ENCODE data around the gene TUT4.

Gene TUT4

DNA sequence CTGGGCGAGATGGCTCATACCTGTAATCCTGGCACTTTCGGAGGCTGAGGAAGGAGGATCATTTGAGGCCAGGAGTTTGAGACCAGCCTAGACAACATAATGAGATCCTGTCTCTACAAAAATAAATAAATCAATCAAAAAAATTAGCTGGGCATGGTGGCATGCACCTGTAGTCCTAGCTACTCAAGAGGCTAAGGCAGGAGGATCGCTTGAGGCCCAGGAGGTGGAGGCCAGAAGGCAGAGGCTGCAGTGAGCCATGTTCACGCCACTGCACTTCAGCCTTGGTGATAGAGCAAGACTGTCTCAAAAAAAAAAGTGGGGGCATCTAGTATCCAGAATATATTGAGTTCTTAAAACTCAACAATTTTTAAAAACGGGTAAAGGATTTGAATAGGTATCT, 6.0 kb downstream of the TUT4 start:
- TF ChIP-seq, protein P1, sequence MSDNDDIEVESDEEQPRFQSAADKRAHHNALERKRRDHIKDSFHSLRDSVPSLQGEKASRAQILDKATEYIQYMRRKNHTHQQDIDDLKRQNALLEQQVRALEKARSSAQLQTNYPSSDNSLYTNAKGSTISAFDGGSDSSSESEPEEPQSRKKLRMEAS (IDR thresholded peaks at IDR 0.05), result no peak
- TF ChIP-seq TAF1 (IDR thresholded peaks at IDR 0.05; ENCODE audit: low read depth), result no peak
- TF ChIP-seq YY1 (IDR thresholded peaks at IDR 0.05; ENCODE audit: low read depth), result no peak
- TF ChIP-seq EP300 (IDR thresholded peaks at IDR 0.05; ENCODE audit: borderline replicate concordance), result no peak
- no peak for TF ChIP-seq FOXM1 (IDR thresholded peaks at IDR 0.05; ENCODE audit: borderline replicate concordance, low read depth)
- no peak for TF ChIP-seq ZBTB7A (IDR thresholded peaks at IDR 0.05; ENCODE audit: low read depth)
- no peak for TF ChIP-seq TEAD4 (IDR thresholded peaks at IDR 0.05)
- no peak for TF ChIP-seq CREB1 (IDR thresholded peaks at IDR 0.05; ENCODE audit: low read depth)
- TF ChIP-seq NFIC (IDR thresholded peaks at IDR 0.05), result no peak
- no peak for TF ChIP-seq RAD21 (IDR thresholded peaks at IDR 0.05; ENCODE audit: low read depth)
- no peak for TF ChIP-seq TCF12 (IDR thresholded peaks at IDR 0.05; ENCODE audit: low read depth)
- TF ChIP-seq EGR1 (IDR thresholded peaks at IDR 0.05), result no peak

DNA sequence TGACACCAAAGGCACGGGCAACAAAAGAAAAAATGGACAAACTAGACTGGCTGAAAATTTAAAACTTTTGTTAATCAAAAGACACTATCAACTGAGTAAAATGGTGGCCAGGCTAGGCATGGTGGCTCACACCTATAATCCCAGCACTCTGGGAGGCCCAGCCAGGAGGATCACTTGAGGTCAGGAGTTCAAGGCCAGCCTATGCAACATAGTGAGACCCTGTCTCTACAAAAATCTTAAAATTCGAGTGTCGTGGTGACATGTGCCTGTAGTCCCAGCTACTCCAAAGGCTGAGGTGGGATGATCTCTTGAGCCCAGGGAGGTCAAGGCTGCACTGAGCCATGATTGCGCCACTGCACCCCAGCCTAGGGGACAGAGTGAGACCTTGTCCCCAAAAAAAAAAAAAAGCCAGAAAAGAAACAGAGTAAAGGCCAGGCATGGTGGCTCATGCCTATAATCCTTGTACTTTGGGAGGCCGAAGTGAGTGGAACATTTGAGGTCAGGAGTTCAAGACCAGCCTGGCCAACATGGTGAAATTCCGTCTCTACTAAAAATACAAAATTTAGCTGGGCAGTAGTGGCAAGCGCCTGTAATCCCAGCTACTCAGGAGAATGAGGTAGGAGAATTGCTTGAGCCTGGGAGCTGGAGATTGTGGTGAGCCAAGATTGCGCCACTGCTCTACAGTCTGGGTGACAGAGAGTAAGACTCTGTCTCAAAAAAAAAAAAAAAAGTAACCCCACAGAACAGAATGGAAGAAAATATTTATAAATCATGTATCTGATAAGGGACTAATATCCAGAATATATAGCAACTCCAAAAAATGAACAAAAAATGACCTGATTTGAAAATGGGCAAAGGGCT, 8.0 kb downstream of the TUT4 start:
- TF ChIP-seq EP300 (IDR thresholded peaks at IDR 0.05; ENCODE audit: borderline replicate concordance) (no peak), ZBTB7A (IDR thresholded peaks at IDR 0.05; ENCODE audit: low read depth) (no peak), TCF12 (IDR thresholded peaks at IDR 0.05; ENCODE audit: low read depth) (no peak), RAD21 (IDR thresholded peaks at IDR 0.05; ENCODE audit: low read depth) (no peak), CEBPB (IDR thresholded peaks at IDR 0.05) (no peak), FOXM1 (IDR thresholded peaks at IDR 0.05; ENCODE audit: borderline replicate concordance, low read depth) (no peak), TAF1 (IDR thresholded peaks at IDR 0.05; ENCODE audit: low read depth) (no peak), CREB1 (IDR thresholded peaks at IDR 0.05; ENCODE audit: low read depth) (no peak), YY1 (IDR thresholded peaks at IDR 0.05; ENCODE audit: low read depth) (no peak), TEAD4 (IDR thresholded peaks at IDR 0.05) (no peak), EGR1 (IDR thresholded peaks at IDR 0.05) (no peak), NFIC (IDR thresholded peaks at IDR 0.05) (no peak)
- TF ChIP-seq, protein P1 (IDR thresholded peaks at IDR 0.05), result no peak
- TF ChIP-seq, protein P2, sequence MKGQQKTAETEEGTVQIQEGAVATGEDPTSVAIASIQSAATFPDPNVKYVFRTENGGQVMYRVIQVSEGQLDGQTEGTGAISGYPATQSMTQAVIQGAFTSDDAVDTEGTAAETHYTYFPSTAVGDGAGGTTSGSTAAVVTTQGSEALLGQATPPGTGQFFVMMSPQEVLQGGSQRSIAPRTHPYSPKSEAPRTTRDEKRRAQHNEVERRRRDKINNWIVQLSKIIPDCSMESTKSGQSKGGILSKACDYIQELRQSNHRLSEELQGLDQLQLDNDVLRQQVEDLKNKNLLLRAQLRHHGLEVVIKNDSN (IDR thresholded peaks at IDR 0.05), result no peak

DNA sequence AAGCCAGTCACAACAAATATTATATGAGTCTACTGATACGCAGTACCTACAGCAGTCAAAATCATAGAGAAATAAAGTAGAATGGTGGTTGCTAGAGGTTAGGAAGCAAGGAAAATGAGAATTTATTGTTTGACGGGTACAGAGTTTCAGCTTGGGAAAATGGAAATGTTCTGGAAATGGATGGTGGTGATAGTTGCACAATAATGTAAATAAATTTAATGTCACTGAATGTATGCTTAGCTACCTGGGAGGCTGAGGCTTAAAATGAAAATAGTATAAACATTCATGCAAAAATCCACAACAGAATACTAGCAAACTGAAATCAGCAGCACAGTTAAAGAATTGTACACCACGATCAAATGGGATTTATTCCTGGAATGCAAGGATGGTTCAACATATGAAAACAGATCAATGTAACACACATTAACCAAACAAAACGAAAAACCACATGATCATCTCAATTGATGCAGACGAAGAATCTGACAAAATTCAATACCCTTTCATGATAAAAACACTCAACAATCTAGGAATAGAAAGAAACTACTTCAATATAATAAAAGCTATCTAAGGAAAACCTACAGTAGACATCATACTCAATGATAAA, 10.7 kb downstream of the TUT4 start:
- TF ChIP-seq CEBPB (IDR thresholded peaks at IDR 0.05) (no peak), RAD21 (IDR thresholded peaks at IDR 0.05; ENCODE audit: low read depth) (no peak), FOXM1 (IDR thresholded peaks at IDR 0.05; ENCODE audit: borderline replicate concordance, low read depth) (no peak), TEAD4 (IDR thresholded peaks at IDR 0.05) (no peak), YY1 (IDR thresholded peaks at IDR 0.05; ENCODE audit: low read depth) (no peak), EGR1 (IDR thresholded peaks at IDR 0.05) (no peak), TCF12 (IDR thresholded peaks at IDR 0.05; ENCODE audit: low read depth) (no peak), EP300 (IDR thresholded peaks at IDR 0.05; ENCODE audit: borderline replicate concordance) (no peak), ZBTB7A (IDR thresholded peaks at IDR 0.05; ENCODE audit: low read depth) (no peak), TAF1 (IDR thresholded peaks at IDR 0.05; ENCODE audit: low read depth) (no peak), NFIC (IDR thresholded peaks at IDR 0.05) (no peak), CREB1 (IDR thresholded peaks at IDR 0.05; ENCODE audit: low read depth) (no peak)
- TF ChIP-seq, protein P1 (IDR thresholded peaks at IDR 0.05), result no peak
- TF ChIP-seq, protein P2 (IDR thresholded peaks at IDR 0.05), result no peak
- TF ChIP-seq, protein P3, sequence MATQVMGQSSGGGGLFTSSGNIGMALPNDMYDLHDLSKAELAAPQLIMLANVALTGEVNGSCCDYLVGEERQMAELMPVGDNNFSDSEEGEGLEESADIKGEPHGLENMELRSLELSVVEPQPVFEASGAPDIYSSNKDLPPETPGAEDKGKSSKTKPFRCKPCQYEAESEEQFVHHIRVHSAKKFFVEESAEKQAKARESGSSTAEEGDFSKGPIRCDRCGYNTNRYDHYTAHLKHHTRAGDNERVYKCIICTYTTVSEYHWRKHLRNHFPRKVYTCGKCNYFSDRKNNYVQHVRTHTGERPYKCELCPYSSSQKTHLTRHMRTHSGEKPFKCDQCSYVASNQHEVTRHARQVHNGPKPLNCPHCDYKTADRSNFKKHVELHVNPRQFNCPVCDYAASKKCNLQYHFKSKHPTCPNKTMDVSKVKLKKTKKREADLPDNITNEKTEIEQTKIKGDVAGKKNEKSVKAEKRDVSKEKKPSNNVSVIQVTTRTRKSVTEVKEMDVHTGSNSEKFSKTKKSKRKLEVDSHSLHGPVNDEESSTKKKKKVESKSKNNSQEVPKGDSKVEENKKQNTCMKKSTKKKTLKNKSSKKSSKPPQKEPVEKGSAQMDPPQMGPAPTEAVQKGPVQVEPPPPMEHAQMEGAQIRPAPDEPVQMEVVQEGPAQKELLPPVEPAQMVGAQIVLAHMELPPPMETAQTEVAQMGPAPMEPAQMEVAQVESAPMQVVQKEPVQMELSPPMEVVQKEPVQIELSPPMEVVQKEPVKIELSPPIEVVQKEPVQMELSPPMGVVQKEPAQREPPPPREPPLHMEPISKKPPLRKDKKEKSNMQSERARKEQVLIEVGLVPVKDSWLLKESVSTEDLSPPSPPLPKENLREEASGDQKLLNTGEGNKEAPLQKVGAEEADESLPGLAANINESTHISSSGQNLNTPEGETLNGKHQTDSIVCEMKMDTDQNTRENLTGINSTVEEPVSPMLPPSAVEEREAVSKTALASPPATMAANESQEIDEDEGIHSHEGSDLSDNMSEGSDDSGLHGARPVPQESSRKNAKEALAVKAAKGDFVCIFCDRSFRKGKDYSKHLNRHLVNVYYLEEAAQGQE (IDR thresholded peaks at IDR 0.05; ENCODE audit: low read depth), result no peak

DNA sequence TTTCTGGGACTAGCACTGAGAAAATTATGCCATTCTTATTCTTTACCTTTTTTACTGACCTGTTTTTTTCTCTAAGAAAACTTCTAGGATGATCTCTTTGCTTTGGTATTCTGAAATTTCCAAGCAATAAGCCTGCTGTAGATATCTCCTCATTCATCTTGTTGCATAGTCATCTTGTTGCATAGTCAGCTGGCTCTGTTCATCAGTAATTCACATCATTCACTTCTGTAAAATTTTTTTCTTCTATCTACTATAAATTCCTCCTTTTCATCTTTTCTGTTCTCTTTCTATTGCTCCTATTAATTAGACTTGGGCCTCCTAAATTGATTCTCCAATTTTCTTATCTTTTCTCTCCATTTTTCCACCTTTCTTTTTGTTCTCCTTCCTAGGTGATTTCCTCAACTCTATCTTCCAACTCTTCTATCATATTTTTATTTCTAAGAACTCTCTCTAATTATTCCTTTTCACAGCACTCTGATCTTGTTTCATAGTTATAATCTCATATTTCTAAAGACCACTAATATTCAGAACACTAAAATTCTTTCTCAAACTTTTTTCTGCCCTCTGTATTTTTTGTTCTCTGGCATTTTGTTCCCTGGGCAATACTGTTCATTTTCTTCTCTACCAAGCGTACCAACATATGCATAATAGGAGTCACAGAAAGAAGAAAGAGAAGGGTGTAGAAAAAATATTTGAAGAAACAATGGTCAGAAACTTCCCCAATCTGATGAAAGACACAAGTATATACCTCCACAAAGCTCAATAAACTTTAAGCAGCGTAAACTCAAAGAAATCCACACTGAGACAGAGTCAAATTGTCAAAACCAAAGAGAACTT, 17.7 kb downstream of the TUT4 start:
- no peak for TF ChIP-seq CREB1 (IDR thresholded peaks at IDR 0.05; ENCODE audit: low read depth)
- TF ChIP-seq CEBPB (IDR thresholded peaks at IDR 0.05), result no peak
- TF ChIP-seq NFIC (IDR thresholded peaks at IDR 0.05), result no peak
- TF ChIP-seq, protein P3 (IDR thresholded peaks at IDR 0.05; ENCODE audit: low read depth), result no peak
- TF ChIP-seq, protein P2 (IDR thresholded peaks at IDR 0.05), result no peak
- TF ChIP-seq YY1 (IDR thresholded peaks at IDR 0.05; ENCODE audit: low read depth), result no peak
- TF ChIP-seq TEAD4 (IDR thresholded peaks at IDR 0.05), result no peak
- TF ChIP-seq TCF12 (IDR thresholded peaks at IDR 0.05; ENCODE audit: low read depth), result no peak
- no peak for TF ChIP-seq FOXM1 (IDR thresholded peaks at IDR 0.05; ENCODE audit: borderline replicate concordance, low read depth)
